Transverse colon (tissue), 4 donors: ENCODE measurements around the gene UBE2C.

Experiments
- EP300 ChIP-seq: sonication (generic); formaldehyde crosslinking; IDR thresholded peaks from one replicate; pipeline ENCODE4 v1.6.1; 2017; ENCODE audit warnings: antibody characterized with exemption, low read depth
- POLR2A ChIP-seq: fragments of 450-650 bp; IDR thresholded peaks from one replicate; pipeline ENCODE4 v1.6.1; 2016; ENCODE audit warnings: antibody characterized with exemption, mild to moderate bottlenecking, moderate library complexity
- POLR2AphosphoS5 ChIP-seq, 3 donors: sonication (generic); formaldehyde crosslinking; IDR thresholded peaks; one replicate each; pipeline ENCODE4 v1.6.1; 2016; ENCODE audit warnings: antibody characterized with exemption in 3 of 3
- TF ChIP-seq, protein P1 (sequence below), 5 experiments: fragments of 200-600 bp in 3 of 5; fragments of 450-650 bp in 2 of 5; sonication (generic) in 3 of 5; IDR thresholded peaks; 1 replicate in 2 of 5; 2 replicates in 3 of 5; pipeline ENCODE4 v1.5.1; 2016 to 2017; ENCODE audit warnings: antibody characterized with exemption in 5 of 5, inconsistent platforms in 3 of 5, mild to moderate bottlenecking in 2 of 5, moderate library complexity in 1 of 5

DNA sequence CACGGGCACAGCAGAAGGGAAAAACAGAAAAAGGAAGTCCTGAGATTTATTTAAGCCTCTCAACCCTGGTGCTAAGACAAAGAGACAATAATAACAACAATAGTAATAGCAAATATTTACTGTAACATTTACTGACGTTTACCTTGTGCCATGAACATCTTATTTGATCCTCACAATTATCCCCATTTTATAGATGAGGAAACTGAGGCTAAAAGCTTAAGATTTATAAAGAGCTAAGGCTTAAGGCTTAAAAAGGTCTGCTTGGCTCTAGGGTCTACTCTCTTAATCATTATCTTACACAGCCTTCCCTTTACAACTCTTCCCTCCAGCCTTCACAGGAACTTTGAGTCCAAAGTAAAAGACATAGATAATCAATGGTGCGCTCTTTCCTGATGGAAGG lies 24.1 kb upstream of the UBE2C start:
- TF ChIP-seq, protein P1, sequence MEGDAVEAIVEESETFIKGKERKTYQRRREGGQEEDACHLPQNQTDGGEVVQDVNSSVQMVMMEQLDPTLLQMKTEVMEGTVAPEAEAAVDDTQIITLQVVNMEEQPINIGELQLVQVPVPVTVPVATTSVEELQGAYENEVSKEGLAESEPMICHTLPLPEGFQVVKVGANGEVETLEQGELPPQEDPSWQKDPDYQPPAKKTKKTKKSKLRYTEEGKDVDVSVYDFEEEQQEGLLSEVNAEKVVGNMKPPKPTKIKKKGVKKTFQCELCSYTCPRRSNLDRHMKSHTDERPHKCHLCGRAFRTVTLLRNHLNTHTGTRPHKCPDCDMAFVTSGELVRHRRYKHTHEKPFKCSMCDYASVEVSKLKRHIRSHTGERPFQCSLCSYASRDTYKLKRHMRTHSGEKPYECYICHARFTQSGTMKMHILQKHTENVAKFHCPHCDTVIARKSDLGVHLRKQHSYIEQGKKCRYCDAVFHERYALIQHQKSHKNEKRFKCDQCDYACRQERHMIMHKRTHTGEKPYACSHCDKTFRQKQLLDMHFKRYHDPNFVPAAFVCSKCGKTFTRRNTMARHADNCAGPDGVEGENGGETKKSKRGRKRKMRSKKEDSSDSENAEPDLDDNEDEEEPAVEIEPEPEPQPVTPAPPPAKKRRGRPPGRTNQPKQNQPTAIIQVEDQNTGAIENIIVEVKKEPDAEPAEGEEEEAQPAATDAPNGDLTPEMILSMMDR (IDR thresholded peaks at IDR 0.05): no peak
- TF ChIP-seq POLR2A: no peak
- no peak for TF ChIP-seq EP300
- TF ChIP-seq POLR2AphosphoS5 (IDR thresholded peaks at IDR 0.05): no peak
